Measurements from ENCODE around the gene PDE3B. TPM values are rescaled to one million over a fixed set of nuclear protein-coding genes. Genes with fewer than 3 reads are reported as not detected.

Gene PDE3B
- total and polyA plus RNA-seq, 9 of the 15 experiments (the other 6 are each of a cell fraction or from before 2014, with no cell fraction given): 2.3 to 22.5 (median 12.2) TPM

DNA sequence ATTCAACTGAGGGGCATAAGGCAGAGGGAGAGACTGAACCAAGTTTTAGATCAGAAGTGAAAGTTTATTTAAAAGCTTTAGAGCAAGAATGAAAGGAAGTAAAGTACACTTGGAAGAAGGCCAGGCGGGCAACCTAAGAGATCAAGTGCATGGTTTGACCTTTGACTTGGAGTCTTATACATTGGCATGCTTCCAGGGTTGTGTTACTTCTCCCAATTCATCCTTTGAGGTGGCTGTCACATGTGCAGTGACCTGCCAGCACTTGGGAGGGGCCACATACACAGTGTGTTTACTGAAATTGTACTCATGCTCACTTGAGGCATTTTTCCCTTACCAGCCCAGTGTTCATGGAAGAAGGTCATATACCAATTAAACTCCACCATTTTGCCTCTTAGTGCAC is 218.1 kb downstream of the PDE3B start:
- TF ChIP-seq NR2C2 (CRISPR knock-in tag; IDR thresholded peaks at IDR 0.05): no peak
- TF ChIP-seq NR2C2 (tag; IDR thresholded peaks at IDR 0.05): peak; percentile 49
- TF ChIP-seq NR2C1 (IDR thresholded peaks at IDR 0.05): no peak
- 0 out of 2 replicates have a peak, but pooled peaks have one; percentile 47 for TF ChIP-seq NR2C1 (tag; IDR thresholded peaks at IDR 0.05)
- TF ChIP-seq ZBTB49 (CRISPR knock-in tag; IDR thresholded peaks at IDR 0.05; ENCODE audit: borderline replicate concordance): no peak
- TF ChIP-seq NFIC (IDR thresholded peaks at IDR 0.05): peak; percentile 69
- Histone ChIP-seq H3K4me3 (no peak overlapping the region), H3K79me2 (ENCODE audit: control insufficient read depth, insufficient read depth, low read length) (no peaks in the 10 kb centered on the region), H3K9me3 (replicated peaks; ENCODE audit: control insufficient read depth, insufficient read depth, low read depth, low read length) (no peaks in the 10 kb centered on the region), H3K9ac (ENCODE audit: insufficient read depth in 1 of 2, low read depth in 2 of 2, low read length in 2 of 2) (no peak overlapping the region), H2AFZ (ENCODE audit: low read depth, low read length) (no peak overlapping the region), H4K20me1 (replicated peaks; ENCODE audit: control insufficient read depth, insufficient read depth, low read length) (no peaks in the 10 kb centered on the region), H3K27ac (ENCODE audit: extremely low read depth, low read depth, low read length) (no peak overlapping the region), H3K27me3 (ENCODE audit: control insufficient read depth in 2 of 2, insufficient read depth in 2 of 2, low read length in 2 of 2) (no peaks in the 10 kb centered on the region), H3K4me2 (ENCODE audit: insufficient read depth, low read length) (no peak overlapping the region), H3K9me1 (ENCODE audit: control insufficient read depth, insufficient read depth, low read length) (no peaks in the 10 kb centered on the region), H3K36me3 (ENCODE audit: control insufficient read depth, insufficient read depth, low read length) (peaks cover 12% of the 10 kb centered on the region; the same call in 2 of the 3 replicates), H3K4me1 (replicated peaks in 1 of 2; ENCODE audit: control insufficient read depth in 2 of 2, insufficient read depth in 2 of 2, low read length in 2 of 2) (no peaks in the 10 kb centered on the region)
- no peak for FAIRE-seq
- ATAC-seq: no peak
- WGBS (ENCODE audit: insufficient coverage, low coverage, missing lambda C conversion rate): 69% methylated on average over 1 of the region's 1 CpG
- POLR2A ChIA-PET: interaction anchor here (0.9 to 1.2 kb wide), 2 partner anchors 10 to 33 kb away, joined by 3 to 4 read pairs; no protein-coding TSS in a partner anchor
- CTCF ChIA-PET (ENCODE audit: low intra/inter-chr PET ratio): no interaction called here
- intact Hi-C loops (cut with micrococcal nuclease): no loop called here
- no TSS peak for BruUV-seq (replicated peaks)
- in situ Hi-C loops (cut with MboI): no loop called here
- peak in 1 of 4 experiments; percentile 9 for DNase-seq (ENCODE audit: extremely low read depth in 1 of 4, low spot score in 3 of 4)

Data from K562 (cell line).